NCI-H748 (cell line): ENCODE measurements around the gene BIK.

ENCODE experiments used
- DNase-seq: peaks from one replicate; lab custom pipeline; 2025; ENCODE audit not compliant: unreplicated experiment; lab: John Stamatoyannopoulos, UW

The BIK gene

DNA sequence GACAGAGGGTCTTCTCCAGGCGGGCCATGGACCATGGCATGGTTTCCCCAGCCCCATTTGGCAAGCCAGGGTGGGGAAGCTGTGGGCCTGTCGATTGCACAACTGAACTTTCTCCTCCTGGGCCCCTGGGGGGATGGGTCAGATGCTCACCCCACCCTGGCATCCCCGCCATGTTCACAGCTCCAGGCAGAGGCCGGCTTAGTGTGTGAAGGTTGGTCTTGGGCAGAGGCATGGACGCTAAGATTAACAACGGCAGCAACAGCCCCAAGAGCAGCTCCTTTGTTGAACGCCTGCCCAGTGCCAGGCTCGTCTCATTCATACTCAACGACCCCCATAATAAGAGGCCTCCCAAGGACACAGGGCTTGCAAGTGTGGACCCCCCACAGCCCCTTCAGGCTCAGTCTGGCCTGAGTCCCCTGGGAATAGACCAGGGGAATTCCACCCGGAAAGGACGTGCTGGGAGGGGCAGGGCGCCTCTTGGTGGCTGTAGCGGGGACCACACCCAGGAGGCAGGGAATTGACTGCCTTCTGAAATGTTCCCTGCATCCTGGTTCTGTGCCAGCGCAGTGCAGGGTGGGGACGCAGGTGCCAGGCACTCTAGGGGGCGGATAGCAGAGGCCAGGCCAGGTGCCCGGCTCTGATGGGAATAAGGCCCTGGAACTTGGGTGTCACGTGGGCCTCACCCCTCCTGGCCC, 49.1 kb downstream of the BIK start:
- peak; percentile 48 for DNase-seq

DNA sequence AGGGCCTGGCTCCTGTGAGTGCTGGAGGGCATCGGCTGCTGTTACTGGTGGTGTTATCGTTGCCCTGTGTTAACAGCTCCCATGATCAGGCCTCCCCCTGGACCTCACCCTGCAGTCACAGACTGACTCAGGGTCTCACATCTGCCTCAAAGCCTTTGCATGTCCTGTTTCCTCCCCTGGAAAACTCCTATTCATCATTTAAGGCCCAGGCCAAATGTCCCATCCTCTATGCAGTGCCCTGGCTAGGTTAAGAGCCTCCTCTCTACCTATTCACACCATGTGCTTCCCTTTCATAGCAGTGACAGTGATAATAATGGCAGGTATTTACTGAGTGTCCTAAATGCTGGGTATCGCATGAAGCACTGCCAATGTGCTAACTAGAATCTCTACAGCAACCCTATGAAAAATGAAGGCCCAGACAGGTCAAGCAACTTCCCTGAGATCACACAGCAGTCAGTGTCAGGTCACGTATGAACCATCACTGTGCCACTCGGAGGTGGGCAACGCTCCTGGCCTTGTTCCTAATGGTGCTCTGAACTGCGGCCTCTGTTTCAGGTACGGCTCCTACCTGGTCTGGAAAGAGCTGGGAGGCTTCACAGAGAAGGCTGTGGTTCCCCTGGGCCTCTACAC, 50.1 kb downstream of the BIK start:
- no peak for DNase-seq

DNA sequence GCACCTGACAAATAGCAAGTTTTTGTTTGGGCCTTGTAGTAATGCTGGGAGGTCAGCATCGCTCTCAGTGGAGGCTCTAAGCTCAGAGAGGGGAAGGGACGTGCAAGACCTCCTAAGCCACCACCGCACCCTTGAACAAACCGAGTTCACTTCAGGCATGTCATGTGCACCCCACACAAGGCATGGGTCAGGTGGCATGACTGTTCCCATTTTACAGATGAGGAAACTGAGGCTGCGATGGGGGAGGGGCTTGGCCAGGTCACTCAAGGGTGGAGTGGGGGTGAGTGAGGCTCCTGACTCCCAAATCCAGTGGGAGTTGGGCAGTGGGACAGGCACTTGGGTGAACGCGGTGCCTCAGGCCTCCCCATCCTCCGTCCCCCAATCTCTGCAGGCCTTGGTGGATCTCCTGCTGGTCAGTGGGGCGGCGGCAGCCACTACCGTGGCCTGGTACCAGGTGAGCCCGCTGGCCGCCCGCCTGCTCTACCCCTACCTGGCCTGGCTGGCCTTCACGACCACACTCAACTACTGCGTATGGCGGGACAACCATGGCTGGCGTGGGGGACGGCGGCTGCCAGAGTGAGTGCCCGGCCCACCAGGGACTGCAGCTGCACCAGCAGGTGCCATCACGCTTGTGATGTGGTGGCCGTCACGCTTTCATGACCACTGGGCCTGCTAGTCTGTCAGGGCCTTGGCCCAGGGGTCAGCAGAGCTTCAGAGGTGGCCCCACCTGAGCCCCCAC, 52.0 kb downstream of the BIK start:
- no peak for DNase-seq

DNA sequence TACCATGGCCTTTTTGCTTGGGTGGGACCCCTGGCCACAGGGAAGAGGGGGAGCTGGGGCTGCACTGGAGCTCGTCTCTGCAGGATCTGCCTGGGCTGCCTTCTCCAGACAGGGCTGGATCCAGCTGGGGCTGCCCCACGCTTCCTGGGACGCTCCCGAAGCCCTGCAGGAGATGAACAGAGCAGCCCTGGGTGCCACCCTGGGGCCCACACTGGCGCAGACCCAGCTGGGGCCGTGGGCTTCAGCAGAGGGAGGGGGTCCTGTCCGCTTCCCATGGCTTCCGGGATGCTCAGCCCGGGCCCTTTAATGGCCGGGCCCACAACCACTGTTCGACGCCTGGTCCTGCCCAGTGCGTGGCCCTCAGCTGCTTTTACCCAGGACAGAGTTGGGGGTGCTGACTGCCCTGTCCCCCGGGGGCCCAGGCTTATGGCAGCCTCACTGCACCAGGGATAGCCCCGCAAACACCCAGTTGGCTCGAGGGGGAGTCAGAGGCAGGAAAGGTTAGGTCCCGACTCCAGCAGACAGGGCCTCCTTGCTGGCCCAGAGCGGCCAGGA, 52.8 kb downstream of the BIK start:
- no peak for DNase-seq

DNA sequence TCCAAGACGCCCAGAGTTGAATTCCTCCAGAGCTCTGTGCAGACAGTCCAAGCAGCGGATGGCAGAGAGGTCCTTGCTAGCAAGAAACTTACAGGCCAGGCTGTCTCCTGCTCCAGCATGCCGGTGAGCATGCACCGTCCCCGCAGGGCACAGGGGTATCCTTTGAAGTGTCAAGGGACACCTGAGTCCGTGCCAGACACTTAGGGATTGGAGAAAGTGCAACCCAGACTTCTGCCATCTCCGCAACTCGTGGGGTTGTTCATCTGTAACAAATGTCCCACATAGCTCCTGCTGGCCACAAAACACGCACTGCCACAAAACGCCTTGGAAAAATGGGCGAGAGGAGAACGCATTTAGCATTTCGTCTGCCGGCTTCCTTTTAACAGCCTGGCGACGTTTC, 54.1 kb downstream of the BIK start:
- DNase-seq, result no peak

DNA sequence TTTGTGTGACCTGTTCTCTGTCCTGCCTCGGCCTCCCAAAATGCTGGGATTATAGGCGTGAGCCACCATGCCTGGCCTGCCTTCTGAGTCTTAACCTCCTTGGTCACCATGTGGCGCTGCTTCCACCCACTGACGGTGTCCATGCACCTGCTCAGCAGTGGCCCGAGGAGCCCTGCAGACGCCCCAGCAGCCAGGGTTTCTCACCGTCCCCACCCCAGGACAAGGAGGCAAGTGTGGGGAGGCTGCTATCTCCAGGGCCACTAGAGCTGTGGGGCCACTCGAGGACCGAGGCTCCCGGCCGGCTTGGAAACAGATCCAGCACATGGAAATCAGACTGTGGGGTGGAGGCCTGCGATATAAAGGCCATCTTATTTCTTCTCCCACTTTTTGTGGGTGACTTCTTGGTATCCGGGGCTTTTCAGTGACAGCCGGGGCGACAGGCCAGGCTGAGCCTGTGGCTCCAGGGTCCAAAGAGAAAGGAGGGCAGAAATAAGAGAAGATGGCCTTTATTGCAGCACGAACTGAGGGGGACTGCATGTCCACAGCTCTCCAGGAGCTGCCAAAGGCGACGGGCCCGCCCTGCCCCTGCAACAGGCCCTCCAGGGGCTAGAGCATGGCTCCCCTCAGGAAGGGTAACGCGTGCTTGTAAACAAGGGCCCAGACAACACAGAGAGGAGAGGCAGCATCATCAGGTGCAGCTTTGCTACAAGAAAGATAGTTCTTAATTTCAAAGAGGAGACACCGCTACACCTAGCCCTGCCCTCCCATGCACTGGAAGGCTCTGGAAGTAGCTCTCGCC, 55.8 kb downstream of the BIK start:
- no peak for DNase-seq

DNA sequence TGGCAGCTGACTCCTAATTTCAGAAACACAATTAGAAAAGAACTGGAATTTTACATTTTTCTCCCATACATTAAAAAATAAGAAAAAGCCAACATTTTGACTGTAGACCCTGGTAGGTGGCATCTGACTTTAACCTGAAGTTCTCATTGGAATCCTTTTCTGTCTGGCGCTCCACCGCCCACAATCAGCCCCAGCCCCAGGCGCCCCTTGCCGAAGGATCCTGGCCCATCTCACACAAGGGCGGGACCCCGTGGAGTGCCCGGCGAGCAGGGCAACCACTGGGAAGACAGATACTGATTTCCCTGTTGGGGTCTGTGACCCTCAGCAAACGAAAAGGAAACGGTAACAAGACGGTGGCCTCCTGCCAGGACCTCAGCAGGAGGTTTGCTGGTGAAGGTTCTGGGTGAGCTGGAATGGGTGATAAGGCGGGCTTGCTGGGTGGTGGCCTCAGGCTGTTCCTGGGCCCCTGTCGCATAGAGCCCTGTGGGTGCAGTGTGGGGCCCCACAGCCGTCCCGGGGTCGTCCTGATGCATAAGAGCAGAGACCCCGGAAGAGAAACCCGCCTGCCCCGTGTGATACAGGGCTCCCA, 56.5 kb downstream of the BIK start:
- DNase-seq, result no peak

DNA sequence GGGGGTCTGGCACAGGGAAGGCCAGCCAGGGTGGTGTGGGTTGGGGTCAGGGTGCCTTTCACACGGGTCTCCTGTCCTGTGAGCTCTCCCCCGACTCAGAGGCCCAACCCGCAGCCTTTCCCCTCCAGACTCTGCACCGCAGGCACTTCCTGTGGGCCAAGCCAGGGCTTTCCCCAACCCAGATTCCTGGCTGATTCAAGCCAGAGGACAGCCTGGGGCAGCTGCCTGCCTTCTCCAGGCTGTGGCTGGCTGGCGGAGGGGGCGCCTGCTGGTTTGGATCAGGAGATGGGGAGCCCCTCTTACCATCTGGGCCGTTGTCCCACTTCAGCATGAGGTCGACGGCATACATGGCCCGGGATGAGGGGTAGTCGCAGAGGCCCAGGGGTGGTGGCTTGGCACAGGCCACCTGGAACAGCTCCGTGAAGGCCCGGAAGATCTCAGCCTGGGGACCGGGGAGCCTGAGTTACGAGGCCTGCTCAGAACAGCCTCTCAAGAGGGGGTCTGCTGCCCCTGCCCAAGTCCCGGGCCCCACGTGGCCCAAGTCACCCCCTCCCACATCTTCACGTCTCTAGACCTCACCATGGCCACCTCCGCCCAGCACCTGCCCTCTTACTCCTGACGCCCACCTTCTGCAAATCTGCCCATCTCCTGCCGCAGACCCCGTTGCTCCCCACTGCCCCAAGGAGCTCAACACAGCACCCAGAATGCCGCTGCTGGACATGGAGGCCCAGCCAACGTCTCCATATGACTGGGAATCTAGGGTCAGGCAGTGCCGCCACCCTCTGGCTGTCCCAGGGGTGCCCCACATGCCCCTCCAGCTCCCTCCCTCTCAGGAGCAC, 58.1 kb downstream of the BIK start:
- no peak for DNase-seq

DNA sequence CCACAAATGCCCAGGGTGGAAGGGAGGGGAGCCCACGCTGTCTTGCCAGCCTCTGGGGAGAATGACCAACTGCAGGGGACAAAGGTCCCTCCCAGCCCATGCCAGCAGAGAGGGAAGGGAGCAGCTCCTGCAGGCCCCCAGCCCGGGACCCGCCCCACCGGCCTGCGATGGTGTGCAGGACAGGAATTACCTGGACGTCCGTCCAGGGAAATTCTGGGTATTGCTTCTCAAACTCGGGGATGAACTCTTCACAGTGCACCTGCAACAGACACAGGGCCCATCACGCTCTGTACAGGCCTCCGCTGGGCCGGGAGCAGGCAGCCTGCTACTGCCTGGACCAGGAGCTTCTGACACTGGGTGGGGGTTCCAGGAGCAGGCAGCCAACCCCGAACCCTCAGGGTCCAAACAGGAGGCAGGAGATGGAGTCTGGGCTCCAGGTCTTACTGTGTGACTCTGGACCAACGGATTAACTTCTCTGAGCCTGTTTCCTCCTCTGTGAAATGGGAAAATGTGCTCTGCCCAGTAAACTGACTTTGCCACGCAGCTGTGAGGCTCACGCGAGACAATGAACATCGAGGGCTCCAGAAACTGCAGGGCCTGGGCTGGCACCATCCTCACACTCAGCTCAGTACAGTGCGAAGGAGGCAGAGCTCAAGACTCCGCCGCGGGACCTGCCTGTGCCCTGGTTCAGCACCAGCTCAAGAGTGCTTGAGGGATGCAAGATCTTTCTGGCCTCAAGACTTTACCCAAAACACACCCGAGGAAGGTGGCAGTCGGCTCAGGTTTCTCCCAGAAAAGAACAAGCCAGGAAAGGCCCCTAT, 59.0 kb downstream of the BIK start:
- no peak for DNase-seq

DNA sequence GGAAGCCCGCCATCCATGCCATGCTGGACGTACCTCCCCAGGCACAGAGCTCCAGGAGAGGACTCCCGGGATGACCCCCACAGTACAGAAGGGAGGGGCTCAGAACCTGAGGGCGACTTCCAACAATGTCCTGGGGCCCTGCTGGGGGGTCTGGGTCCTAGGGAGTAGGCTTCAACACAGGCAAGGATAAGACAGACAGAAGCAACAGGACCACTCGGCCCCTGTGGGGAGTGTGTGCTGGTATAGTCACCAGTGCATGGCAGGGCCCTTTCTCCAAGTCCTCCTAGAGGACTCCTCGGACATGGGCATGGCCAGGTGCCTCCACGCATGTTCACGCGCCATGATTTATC, 59.6 kb downstream of the BIK start:
- DNase-seq, result no peak

DNA sequence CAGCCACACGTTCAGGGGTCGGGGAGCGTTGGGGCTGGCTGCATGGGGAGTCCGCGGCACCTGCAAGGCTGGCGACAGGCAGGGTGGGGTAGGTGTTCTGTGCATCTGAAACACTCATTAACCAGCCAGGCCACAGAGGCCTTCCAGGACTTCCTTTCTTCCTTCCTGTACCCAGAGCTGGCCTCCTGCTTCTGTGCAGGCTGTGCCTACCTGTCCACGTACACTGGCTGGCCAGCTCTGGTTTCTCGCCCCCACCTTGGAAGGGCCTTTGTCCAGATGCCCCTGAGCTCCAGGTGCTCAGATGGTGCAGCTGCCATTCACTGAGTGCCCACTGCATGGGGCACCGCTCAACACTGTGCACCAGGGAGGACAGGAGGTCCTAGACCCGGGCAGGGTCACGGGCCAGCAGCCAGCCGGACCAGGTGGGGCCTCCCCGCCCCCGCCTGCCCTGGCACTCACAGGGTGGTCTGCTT, 60.5 kb downstream of the BIK start:
- DNase-seq, result no peak

DNA sequence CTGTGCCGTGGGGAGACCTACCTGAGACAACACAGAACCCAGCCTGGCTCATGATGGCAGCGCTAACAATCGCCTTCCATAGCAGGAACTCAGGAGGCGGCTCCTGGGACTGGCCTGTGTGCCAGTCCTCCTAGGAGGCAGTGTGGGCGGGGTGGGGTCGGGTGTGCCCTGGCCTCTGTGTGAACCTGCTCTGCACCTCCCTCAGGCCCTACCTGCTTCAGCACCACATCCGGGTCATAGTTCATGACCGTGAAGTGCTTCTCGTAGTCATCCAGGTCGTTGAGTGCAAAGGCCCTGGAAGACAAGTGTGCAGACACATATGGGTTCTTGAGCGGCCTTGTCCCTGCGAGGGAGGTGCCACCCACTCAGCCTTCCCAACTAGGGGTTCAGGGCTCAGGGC, 61.1 kb downstream of the BIK start:
- no peak for DNase-seq

DNA sequence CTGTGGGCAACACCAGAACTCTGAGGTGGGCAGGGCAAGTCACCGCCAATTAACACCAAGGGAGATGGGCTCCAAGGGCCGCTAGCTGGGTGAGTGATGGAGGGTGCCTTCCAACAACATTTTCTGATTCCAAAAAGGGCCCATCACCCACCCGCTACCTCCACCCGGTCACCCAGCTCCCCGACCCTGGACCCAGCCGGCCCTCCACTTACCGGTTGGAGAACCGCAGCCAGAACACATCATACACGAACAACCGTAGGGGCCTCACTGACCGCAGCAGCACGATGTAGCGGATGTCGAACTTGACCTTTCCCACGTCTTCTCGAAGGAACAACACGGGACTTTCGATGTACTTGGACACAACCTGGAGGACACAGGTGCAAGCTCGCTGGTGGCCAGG, 61.6 kb downstream of the BIK start:
- DNase-seq, result no peak

DNA sequence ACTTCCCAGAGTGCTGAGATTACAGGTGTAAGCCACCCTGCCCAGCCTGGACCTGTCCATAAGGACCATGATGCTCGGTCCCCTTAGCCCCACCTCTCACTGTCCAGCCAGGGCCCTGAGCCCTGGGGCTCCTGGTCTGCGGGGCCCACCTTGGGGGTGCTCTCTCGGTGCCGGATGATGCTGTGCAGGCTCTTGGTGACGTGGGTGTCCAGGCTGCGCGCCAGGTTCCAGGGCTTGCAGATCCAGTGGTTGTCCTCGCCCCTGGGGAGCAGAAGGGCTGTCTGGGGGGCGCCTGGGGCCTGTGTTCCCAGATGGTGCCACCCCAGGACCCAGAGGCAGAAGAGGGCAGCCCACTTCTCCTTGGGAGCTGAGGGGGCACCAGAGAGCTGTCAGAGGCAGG, 63.0 kb downstream of the BIK start:
- DNase-seq, result no peak

DNA sequence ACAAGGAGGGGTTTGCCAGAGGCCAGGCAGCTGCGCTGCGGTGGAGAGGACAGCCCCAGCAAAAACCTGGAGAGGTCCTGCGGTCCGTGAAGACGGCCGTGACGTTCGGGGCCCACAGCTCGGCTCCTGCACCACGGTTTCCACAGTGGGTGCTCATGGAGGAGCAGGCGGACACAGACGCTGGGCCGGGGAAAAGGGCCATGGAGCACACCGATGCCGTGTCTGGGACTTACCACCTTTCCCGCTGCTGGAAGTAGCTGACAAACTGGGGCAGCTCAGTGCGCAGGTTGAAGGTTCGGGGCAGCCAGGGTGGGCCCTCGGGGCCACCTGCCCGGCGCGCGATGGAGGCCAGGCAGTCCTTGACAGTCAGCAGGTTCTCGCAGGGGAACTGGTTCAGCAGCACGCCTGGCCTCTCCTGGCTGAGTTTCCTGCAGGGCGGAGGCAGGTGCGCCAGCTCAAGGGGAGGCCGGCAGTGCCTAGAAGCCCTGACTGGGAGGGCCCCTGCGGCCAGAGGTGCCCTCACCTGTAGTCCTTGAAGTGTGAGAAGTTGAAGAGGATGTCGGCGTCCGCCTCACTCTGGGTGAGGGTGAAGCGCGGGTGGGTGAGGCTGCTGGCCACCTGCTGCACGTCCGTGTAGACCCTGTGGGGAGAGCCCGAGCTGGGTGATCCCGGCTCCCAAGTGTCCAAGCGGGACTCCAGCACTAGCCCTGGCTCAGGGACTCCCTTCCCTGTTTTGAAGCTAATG, 63.6 kb downstream of the BIK start:
- no peak for DNase-seq

DNA sequence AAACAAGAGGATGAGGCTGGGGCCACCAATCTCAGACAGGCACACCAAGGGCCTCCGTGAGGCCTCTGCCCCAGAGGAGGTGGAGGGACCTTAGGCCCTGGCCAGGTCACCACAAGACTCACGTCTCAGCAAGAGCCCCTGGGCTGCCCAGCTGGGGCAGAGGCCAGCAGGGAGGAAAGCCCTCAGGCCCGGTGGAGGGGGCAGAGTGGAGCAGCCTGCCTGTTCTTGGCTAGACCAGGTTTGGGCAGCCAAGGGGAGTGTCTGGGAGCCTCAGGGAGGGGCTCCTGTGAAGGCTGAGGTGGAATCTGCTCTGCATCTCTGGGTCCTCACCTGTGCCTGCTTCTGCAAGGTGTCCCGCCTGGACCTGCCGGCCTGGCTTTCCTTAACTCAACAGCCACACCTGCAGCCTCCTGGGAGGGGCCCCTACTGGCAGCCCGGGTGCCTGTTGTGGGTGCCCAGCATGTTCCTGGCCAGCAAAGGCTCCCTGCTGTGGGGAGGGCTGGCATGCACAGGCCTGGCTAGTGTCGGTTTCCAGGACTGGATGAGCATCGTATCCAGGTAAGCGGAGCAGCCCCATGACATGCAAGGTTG, 64.5 kb downstream of the BIK start:
- no peak for DNase-seq

DNA sequence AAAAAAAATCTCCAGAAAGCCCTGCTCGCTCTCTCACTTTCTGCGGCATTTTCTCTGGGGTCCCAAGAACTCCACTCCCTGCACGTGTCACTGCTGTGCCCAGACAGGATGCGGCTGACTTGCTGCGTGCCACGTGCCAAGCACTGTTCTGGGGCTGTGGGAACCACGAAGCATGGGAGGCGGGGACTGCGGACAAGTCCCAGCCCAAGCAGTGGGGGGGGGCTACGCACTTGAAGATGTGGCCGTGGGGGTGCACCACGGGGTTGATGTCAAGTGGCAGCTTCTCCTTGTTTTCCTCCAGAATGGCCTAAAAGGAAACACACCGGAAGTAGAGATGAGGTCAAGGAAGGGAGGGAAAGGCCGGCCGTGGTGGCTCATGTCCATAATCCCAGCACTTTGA, 65.5 kb downstream of the BIK start:
- no peak for DNase-seq

DNA sequence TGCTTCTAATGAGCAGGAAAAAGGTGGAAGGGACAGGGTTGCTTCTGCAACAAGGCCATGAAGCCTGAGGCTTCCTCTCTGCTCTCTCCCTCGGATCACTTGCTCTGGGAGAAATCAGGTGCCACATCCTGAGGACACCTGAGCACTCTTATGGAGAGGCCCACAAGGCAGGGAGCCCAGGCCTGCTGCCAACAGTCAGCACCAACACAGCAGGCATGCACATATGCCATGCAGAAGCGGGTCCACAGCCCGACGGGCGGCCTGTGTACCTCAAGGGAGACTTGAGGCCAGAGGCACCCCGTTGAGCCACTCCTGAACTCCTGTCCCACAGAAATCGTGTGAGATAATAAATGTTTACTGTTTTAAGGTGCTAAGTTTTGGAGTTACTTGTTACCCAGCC, 66.9 kb downstream of the BIK start:
- no peak for DNase-seq
